Brain microvascular endothelial cell (primary cell): Measurements from ENCODE around the gene CELA2B.

Experiments used
- DNase-seq: peaks from one replicate; pipeline ENCODE4 v3.0.0-alpha.2; 2020
- H3K27ac ChIP-seq: fragments of 250-450 bp; sonication (Bioruptor Pico); 2 replicates; pipeline ENCODE4 v1.5.1; 2020; ENCODE audit warnings: mild to moderate bottlenecking, moderate library complexity
- H3K27me3 ChIP-seq: fragments of 250-450 bp; sonication (Bioruptor Pico); replicated peaks from 2 replicates; pipeline ENCODE4 v1.5.1; 2020; ENCODE audit warnings: mild to moderate bottlenecking
- H3K36me3 ChIP-seq: fragments of 250-450 bp; sonication (Bioruptor Pico); replicated peaks from 2 replicates; pipeline ENCODE4 v1.5.1; 2020; ENCODE audit warnings: mild to moderate bottlenecking
- H3K4me3 ChIP-seq: 2 replicates; pipeline ENCODE4 v1.5.1; 2011; ENCODE audit warnings: low read depth, mild to moderate bottlenecking, control low read depth, low read length, moderate library complexity
- in situ Hi-C: cut with HindIII; loops from 2 replicates; pipeline ENCODE4 v1.10.0; 2017; ENCODE audit warnings: low sequenced_read_pairs, low pct_ligation_motif_present
- TF ChIP-seq, protein P1 (sequence below): IDR thresholded peaks from 2 replicates; pipeline ENCODE4 v1.5.1; 2011; ENCODE audit warnings: low read depth, mild to moderate bottlenecking, moderate library complexity, low read length, control low read depth, inconsistent platforms; ENCODE audit errors: missing control alignments

Gene CELA2B

DNA sequence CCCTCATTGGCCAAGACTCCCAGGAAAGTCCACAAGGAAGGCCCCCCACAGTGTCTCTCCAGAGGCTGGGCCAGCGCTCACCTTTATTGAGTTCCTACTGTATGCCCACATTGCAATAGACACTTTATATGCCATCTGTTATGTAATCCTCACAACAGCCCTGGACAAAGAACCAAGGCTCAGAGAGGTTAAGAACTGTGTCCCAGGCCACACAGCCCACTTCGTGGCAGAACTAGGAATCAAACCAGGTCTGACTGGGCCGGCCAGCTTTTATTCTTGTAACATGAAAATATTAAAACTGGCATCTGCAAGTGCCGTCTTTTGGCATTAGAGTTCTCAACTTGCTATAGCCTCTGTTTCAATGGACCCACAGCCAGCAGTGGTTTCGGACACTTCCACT, 33.1 kb upstream of the CELA2B start:
- no peak for DNase-seq
- no peak overlapping the region for H3K27ac ChIP-seq
- in situ Hi-C loops, result no loop called here
- no peak overlapping the region for H3K4me3 ChIP-seq
- TF ChIP-seq, protein P1, sequence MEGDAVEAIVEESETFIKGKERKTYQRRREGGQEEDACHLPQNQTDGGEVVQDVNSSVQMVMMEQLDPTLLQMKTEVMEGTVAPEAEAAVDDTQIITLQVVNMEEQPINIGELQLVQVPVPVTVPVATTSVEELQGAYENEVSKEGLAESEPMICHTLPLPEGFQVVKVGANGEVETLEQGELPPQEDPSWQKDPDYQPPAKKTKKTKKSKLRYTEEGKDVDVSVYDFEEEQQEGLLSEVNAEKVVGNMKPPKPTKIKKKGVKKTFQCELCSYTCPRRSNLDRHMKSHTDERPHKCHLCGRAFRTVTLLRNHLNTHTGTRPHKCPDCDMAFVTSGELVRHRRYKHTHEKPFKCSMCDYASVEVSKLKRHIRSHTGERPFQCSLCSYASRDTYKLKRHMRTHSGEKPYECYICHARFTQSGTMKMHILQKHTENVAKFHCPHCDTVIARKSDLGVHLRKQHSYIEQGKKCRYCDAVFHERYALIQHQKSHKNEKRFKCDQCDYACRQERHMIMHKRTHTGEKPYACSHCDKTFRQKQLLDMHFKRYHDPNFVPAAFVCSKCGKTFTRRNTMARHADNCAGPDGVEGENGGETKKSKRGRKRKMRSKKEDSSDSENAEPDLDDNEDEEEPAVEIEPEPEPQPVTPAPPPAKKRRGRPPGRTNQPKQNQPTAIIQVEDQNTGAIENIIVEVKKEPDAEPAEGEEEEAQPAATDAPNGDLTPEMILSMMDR, result no peak
- H3K27me3 ChIP-seq, result no peaks in the 10 kb centered on the region
- H3K36me3 ChIP-seq, result no peaks in the 10 kb centered on the region

DNA sequence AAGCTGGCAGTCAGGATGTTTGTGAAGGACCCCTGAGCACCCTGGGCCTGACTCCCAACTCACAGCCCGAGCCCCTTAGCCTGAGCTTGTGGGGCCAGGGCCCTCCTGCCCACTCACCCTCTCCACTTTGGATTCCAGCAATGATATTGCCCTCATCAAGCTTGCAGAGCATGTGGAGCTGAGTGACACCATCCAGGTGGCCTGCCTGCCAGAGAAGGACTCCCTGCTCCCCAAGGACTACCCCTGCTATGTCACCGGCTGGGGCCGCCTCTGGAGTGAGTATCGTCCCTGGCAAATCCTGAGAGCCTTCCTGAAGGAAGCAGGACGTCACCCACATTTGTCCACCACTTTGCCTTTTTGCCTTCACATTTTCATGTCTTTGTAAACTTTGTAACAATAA, 32.6 kb upstream of the CELA2B start:
- Histone ChIP-seq H3K4me3 (no peak overlapping the region), H3K27ac (no peak overlapping the region), H3K36me3 (no peaks in the 10 kb centered on the region), H3K27me3 (no peaks in the 10 kb centered on the region)
- DNase-seq, result no peak
- in situ Hi-C loops, result no loop called here
- TF ChIP-seq, protein P1, result no peak

DNA sequence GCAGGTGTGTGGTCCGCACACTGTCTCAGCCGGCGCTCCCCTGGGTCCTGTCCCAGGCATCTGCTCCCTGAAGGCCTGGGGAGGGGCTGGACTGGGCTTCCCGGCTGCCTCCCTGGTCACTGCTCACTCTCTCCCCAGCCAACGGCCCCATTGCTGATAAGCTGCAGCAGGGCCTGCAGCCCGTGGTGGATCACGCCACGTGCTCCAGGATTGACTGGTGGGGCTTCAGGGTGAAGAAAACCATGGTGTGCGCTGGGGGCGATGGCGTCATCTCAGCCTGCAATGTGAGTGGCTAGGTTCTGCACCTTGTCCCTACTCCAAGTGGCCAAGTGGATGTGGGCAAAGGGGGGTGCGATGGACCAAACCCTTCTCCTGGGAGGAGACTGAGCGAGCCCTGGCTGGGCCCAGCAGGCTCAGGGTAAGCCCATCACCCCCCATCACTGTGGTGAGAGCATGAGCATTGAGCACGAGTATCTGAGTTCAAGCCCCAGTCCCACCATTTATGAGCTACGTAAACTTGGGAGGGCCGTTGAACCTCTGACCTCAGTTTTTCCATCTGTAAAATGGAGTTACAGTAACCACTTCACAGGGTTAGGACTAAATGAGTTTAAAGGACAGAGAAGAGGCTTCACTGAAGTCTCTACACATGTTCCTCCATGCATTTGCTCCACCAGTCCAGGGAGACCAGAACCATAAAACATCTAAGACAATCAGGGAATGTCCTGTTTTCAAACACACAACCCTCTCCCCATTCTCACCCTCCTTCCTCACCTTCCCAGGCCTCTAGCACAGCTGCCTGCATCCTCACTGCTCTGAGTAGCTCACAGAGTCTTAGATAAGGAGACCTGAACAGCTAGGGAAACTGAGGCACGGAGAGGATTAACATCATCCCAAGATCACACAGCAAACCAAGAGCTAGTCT, 31.2 kb upstream of the CELA2B start:
- DNase-seq, result no peak
- Histone ChIP-seq H3K36me3 (no peaks in the 10 kb centered on the region), H3K27me3 (no peaks in the 10 kb centered on the region), H3K27ac (no peak overlapping the region), H3K4me3 (no peak overlapping the region)
- in situ Hi-C loops, result no loop called here
- TF ChIP-seq, protein P1, result no peak

DNA sequence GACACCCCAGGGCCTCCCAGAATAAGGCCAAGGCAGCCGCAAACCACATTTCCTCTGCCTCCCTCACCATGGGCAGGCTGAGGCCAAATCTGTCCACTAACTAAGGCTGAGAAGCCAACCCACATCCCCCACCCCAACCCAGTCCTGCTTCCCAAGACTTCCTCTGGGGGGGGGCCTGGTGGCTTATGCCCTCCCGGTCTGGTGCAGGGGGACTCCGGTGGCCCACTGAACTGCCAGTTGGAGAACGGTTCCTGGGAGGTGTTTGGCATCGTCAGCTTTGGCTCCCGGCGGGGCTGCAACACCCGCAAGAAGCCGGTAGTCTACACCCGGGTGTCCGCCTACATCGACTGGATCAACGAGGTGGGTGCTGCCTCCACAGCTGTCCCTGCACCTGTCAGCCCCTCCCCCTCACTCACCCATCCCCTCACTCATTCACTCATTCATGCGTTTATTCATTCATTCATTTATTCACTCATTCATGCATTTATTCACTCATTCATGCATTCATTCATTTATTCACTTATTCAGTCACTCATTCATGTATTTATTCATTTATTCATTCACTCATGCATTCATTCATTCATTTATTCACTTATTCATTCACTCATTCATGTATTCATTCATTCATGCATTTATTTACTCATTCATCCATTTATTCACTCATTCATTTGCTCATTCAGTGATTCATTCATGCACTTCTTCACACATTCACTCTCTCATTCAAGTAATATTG, 30.3 kb upstream of the CELA2B start:
- Histone ChIP-seq H3K4me3 (no peak overlapping the region), H3K36me3 (no peaks in the 10 kb centered on the region), H3K27ac (no peak overlapping the region), H3K27me3 (no peaks in the 10 kb centered on the region)
- in situ Hi-C loops, result no loop called here
- no peak for DNase-seq
- TF ChIP-seq, protein P1, result no peak

DNA sequence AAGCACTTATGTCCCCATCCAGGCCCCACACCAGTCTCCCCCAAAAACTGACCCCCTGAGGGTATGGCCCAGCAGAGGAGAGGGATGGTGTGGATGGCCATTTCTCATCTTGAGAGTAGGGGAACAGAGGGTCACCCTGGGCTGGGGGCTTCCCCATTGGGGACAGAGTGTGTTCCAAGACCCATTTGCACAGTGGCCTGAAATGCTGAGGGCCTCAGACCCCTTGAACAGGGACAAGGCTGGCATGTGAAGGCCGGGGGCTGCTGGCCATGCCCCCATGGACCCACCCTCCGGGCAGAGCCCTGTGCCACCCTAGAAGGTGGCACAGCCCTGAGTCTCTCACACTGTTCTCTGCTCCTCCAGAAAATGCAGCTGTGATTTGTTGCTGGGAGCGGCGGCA, 29.7 kb upstream of the CELA2B start:
- Histone ChIP-seq H3K36me3 (no peaks in the 10 kb centered on the region), H3K27ac (no peak overlapping the region), H3K4me3 (no peak overlapping the region), H3K27me3 (no peaks in the 10 kb centered on the region)
- no peak for DNase-seq
- TF ChIP-seq, protein P1, result no peak
- in situ Hi-C loops, result no loop called here
